ENCODE data around the gene MEGF6. TPM values are rescaled to one million over a fixed set of nuclear protein-coding genes. Genes with fewer than 3 reads are reported as not detected.

The MEGF6 gene
- total RNA-seq, 2 experiments from 2014 or later, result 2.6 to 4.5 TPM

GRCh38 chr1:3533067-3534048 is 78.0 kb downstream of the MEGF6 start:
- CTCF ChIA-PET, result interaction anchor here (0.5 kb wide), 1 partner anchor 47 kb away, joined by 3 read pairs; no protein-coding TSS in a partner anchor
- intact Hi-C loops (cut with DNase I, micrococcal nuclease), result no loop called here
- POLR2A ChIA-PET, result no interaction called here
- ATAC-seq (no peak), DNase-seq (no peak)
- Mint-ChIP-seq H3K27me3 (no peaks in the 10 kb centered on the region), H3K9me3 (ENCODE audit: low read depth) (no peaks in the 10 kb centered on the region), H3K36me3 (ENCODE audit: low read depth) (no peaks in the 10 kb centered on the region), H3K4me3 (no peak overlapping the region), H3K4me1 (peaks cover 13% of the 10 kb centered on the region), H3K27ac (no peak overlapping the region)

GRCh38 chr1:3531928-3532327 is 79.4 kb downstream of the MEGF6 start:
- H3K27me3 Mint-ChIP-seq, result no peaks in the 10 kb centered on the region
- CTCF ChIA-PET, result no interaction called here
- intact Hi-C loops (cut with DNase I, micrococcal nuclease), result loop anchor here in 1 of 2 experiments (1.0 kb wide), 5 partner anchors 41 to 240 kb away; partner anchors contain the start of genes SMIM1 and WRAP73
- H3K4me1 Mint-ChIP-seq, result peaks cover 13% of the 10 kb centered on the region
- H3K36me3 Mint-ChIP-seq (ENCODE audit: low read depth), result no peaks in the 10 kb centered on the region
- ATAC-seq (no peak), DNase-seq (no peak)
- POLR2A ChIA-PET, result no interaction called here
- H3K4me3 Mint-ChIP-seq, result no peak overlapping the region
- H3K27ac Mint-ChIP-seq, result no peak overlapping the region
- H3K9me3 Mint-ChIP-seq (ENCODE audit: low read depth), result no peaks in the 10 kb centered on the region

DNA sequence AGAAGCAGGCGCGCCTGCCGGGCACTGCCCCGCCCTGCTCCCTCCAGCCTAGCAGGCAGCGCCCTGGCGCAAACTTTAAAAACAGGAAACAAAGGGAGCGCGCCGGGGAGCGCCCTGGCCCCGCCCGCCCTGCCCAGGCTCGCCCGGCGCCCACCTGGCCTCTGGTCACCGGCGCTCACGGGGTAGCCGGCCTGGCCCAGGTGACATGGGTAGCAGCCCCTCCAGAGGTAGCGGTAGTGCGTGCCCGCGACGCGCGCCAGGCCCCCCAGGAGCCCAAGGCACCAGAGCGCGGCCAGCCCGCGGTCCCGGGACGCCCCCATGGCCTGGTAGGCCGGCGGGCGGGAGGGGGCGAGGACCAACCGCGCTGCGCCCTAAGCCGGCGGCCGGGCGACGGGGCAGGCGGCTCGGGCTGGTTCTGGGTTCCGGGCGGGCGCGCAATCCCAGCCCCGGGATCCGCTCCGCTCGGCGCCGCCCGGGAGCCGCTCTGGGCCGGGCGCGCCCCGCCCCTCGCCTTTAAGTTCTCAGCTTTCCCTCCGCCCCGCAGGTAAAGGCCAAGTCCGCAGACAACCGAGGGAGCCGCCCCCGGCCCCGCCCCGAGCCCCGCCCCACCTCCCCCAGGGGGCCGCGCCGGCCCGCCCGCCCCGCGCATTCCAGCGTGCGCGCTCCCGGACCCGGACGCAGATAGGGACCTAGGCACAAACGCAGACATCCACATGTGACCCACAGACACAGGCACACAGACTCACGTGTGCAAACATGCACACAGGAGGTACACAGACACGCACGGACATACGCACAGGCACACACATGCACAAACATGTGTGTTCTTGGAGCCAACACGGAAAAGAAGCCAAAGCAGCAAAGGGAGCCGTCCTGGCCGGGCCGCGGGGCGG is 80.1 kb downstream of the MEGF6 start:
- peaks cover 13% of the 10 kb centered on the region for H3K4me1 Mint-ChIP-seq
- no peaks in the 10 kb centered on the region for H3K9me3 Mint-ChIP-seq (ENCODE audit: low read depth)
- H3K27me3 Mint-ChIP-seq, result no peaks in the 10 kb centered on the region
- DNase-seq (peak; percentile 88), ATAC-seq (peak; percentile 87)
- peak overlapping the region; percentile 87 for H3K27ac Mint-ChIP-seq
- ChIA-PET POLR2A (no interaction called here), CTCF (interaction anchor here (1.9 kb wide), 1 partner anchor 13 kb away, joined by 9 read pairs; no protein-coding TSS in a partner anchor)
- intact Hi-C loops (cut with DNase I, micrococcal nuclease), result loop anchor here in 1 of 2 experiments (1.0 kb wide), 5 partner anchors 40 to 241 kb away; partner anchors contain the start of genes SMIM1 and WRAP73
- no peaks in the 10 kb centered on the region for H3K36me3 Mint-ChIP-seq (ENCODE audit: low read depth)
- peak overlapping the region; percentile 69 for H3K4me3 Mint-ChIP-seq

DNA sequence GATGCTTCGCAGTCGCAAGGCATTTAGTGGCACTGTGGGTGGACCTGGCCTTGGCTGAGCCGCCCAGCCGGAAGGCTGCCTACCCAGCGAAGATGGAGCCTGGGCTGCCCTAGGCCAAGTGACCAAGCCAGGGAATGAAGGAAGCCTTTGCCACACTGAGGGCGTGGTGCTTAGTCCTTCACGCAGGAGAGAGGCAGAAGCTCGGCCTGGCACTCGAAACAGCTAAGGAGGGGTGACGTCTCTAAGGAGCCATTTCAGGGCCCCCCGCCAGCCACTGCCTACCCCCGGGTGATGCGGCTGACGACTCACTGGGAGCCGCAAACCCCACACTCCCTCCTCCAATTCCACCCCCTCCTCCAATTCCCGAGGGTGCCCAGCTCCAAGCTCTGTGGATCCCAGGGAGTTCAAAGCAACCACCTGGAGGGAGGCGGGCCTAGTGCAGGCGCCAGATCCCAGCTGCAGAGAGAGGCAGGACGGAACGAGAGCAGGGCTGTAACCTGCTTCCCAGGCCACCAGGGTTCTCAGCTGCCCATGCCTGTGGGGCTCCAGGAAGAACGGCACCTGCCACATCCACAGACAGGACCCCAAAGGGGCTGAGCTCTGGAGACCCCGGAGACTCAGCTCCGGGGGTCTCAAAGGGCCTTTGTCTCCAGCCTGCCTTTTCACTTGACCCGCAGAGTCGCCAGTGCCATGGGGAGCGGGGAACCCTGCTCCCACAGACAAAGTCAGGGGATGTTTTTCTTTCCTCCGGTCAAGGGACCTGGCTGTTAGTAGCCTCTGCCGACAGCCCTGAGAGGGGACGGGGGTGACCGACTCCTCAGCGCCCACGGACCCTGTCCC is 81.0 kb downstream of the MEGF6 start:
- H3K27me3 Mint-ChIP-seq, result no peaks in the 10 kb centered on the region
- H3K36me3 Mint-ChIP-seq (ENCODE audit: low read depth), result no peaks in the 10 kb centered on the region
- ChIA-PET CTCF (interaction anchor here (0.7 to 1.9 kb wide), 2 partner anchors 12 to 86 kb away, joined by 3 to 9 read pairs; no protein-coding TSS in a partner anchor), POLR2A (no interaction called here)
- DNase-seq (peak; percentile 42), ATAC-seq (peak; percentile 28)
- peak overlapping the region; percentile 68 for H3K4me3 Mint-ChIP-seq
- peaks cover 13% of the 10 kb centered on the region for H3K4me1 Mint-ChIP-seq
- peak overlapping the region; percentile 51 for H3K27ac Mint-ChIP-seq
- no peaks in the 10 kb centered on the region for H3K9me3 Mint-ChIP-seq (ENCODE audit: low read depth)
- intact Hi-C loops (cut with DNase I, micrococcal nuclease), result no loop called here

DNA sequence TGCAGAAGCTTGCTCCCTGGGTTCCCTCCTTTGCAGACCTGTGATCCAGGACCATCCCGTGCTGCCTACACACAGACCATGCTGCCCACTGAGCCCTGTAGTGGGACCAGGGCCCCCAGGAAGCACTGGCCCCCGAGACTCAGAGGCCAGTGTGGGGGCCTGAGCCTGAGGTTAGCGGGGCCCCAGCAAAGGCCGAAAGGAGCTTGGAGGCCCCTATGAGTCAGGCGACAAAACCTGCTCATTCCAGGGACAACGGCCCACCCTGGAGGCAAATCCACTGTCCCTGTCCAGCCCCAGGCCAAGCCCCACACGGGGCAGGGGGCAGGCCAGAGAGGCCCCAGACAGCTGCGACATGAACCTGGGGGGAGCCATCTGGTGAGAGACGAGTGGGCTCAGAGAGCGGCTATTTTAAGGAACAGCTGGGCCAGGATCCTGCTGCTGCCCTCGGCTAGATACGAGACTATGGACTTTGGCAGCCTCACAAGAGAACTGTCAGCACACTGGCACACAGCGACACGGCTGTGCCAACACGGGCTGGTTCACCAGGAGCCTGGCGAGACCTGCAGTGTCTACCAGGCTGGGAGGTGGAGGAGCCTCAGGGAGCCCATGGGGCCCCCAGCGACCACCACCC is 82.1 kb downstream of the MEGF6 start:
- intact Hi-C loops (cut with DNase I, micrococcal nuclease), result no loop called here
- ChIA-PET POLR2A (no interaction called here), CTCF (interaction anchor here (1.9 kb wide), 1 partner anchor 11 kb away, joined by 9 read pairs; no protein-coding TSS in a partner anchor)
- peaks cover 13% of the 10 kb centered on the region for H3K4me1 Mint-ChIP-seq
- H3K9me3 Mint-ChIP-seq (ENCODE audit: low read depth), result no peaks in the 10 kb centered on the region
- no peak overlapping the region for H3K27ac Mint-ChIP-seq
- no peak for DNase-seq
- H3K4me3 Mint-ChIP-seq, result no peak overlapping the region
- H3K27me3 Mint-ChIP-seq, result no peaks in the 10 kb centered on the region
- ATAC-seq, result no peak
- H3K36me3 Mint-ChIP-seq (ENCODE audit: low read depth), result no peaks in the 10 kb centered on the region

DNA sequence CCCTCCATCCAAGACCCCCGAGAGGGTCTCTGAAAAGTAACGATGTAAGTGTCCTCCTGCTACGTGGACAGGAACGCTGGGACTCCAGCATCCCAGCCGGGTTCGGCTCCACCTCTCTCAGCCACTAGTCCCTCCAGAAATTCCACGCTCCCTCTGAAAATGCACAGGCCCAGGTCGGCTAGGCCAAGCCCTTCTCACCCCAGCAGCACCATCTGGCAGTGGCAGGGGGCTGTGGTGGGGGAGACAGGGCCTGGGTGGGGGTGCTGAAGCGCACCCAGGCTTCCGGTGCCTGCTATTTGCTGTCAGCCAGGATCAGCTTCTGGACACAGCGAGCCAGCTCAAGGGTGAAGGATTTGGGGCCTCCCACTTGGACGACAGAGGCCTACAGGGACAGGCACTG is 83.5 kb downstream of the MEGF6 start:
- Mint-ChIP-seq H3K9me3 (ENCODE audit: low read depth) (no peaks in the 10 kb centered on the region), H3K4me1 (peaks cover 13% of the 10 kb centered on the region), H3K36me3 (ENCODE audit: low read depth) (no peaks in the 10 kb centered on the region), H3K27ac (no peak overlapping the region), H3K4me3 (no peak overlapping the region), H3K27me3 (no peaks in the 10 kb centered on the region)
- intact Hi-C loops (cut with DNase I, micrococcal nuclease), result no loop called here
- ChIA-PET CTCF (no interaction called here), POLR2A (no interaction called here)
- DNase-seq, result no peak
- ATAC-seq, result no peak

DNA sequence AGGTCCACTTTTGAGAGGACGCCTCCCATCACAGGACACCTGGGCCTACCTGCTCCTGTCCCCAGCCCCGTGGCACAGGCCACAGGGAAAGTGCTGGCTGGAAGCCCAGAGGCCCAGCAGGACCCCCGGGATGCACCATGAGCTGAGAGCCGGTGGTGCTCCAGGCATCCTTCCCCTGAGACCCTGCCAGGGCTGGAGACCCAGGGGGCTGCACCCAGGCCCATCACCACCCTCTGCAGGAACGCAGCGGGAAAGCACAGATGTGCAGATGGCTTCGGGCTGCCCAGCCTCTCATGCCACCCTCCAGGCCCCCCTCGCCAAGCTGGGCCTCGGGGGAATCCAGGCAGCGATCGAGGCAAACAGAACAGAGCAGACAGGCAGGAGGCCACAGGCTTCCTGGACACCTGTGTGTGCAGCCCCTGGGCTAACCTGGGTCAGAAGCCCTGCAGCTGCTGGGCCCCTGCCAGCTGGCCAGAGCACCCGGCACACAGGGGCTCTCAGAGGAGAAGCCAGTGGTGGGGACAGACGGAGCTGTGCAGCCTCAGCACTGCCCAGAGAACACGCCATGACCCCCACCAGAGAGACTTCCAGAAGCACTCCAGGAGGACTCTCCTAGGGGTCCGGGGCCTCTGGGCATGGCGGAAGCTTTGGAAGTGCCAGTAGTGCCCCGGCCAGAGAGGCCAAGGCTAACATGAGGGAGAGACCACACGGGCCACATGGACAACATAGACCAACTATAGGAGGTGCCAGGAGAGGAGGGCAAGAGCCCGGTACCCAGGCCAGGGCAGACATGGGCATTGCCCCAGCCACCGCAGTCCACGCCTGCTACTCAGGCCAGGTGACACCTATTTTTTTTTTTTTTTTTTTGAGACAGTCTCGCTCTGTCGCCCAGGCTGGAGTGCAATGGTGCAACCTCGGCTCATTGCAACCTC is 85.5 kb downstream of the MEGF6 start:
- Mint-ChIP-seq H3K9me3 (ENCODE audit: low read depth) (no peaks in the 10 kb centered on the region), H3K4me3 (no peak overlapping the region), H3K27ac (no peak overlapping the region), H3K4me1 (peaks cover 11% of the 10 kb centered on the region), H3K36me3 (ENCODE audit: low read depth) (no peaks in the 10 kb centered on the region), H3K27me3 (no peaks in the 10 kb centered on the region)
- CTCF ChIA-PET, result no interaction called here
- POLR2A ChIA-PET, result no interaction called here
- ATAC-seq, result no peak
- DNase-seq, result no peak
- intact Hi-C loops (cut with DNase I, micrococcal nuclease), result no loop called here

DNA sequence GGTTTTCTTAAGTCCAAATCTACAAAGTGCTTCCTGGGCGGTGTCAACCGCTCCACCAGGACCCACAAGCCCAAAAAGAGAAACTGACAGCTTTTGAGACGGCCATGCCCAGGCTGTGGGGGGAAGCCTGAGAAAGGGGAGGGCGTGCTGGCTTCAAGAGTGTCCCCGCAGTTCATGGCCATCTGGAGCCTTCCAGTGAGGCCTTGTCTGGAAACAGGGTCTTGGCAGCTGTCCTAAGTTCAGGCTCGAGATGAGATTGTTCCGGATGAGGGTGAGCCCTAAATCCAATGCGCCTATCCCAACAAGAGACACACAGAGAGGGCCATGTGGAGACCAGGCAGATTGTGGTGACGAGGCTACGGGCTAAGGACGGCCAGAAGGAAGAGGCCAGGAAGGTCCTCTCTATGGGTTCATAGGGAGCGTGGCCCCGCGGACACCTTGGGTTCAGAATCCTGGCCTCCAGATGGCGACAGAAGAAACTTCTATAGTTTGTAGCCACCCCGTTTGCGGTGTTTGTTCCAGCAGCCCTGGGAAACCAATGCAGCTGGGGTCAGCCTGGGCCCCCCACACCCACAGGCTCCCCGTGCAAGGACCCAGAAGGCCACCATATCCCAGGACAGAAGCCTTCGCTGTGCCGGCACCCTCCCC is 86.6 kb downstream of the MEGF6 start:
- POLR2A ChIA-PET, result no interaction called here
- DNase-seq (no peak), ATAC-seq (no peak)
- Mint-ChIP-seq H3K4me1 (peaks cover 3% of the 10 kb centered on the region), H3K4me3 (no peak overlapping the region), H3K9me3 (ENCODE audit: low read depth) (no peaks in the 10 kb centered on the region), H3K27me3 (no peaks in the 10 kb centered on the region), H3K27ac (no peak overlapping the region), H3K36me3 (ENCODE audit: low read depth) (no peaks in the 10 kb centered on the region)
- intact Hi-C loops (cut with DNase I, micrococcal nuclease), result no loop called here
- CTCF ChIA-PET, result no interaction called here

DNA sequence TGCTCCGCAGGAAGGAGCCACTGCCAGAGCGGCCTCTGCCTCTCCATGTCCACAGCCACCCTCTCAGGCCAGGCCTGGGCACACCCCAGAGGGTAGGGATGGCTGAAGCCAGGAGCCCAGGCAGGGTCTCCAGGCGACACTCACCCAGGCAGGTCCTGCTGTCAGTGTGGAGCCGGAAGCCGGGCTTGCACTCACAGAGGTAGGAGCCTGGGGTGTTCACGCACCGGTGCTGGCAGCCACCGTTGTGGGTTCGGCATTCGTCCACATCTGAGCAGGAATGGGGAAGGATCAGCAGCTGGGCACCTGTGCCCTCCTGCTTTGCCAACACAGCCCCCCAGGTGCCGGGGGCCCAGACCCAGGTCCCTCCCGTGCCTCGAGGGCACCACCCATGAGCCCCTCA is 87.3 kb downstream of the MEGF6 start:
- intact Hi-C loops (cut with DNase I, micrococcal nuclease), result no loop called here
- CTCF ChIA-PET, result no interaction called here
- no peak for ATAC-seq

More for the DNA sequence above, 87.3 kb downstream of the MEGF6 start:
- POLR2A ChIA-PET, result no interaction called here
- no peaks in the 10 kb centered on the region for H3K27me3 Mint-ChIP-seq
- H3K4me3 Mint-ChIP-seq, result no peak overlapping the region
- peaks cover 2% of the 10 kb centered on the region for H3K4me1 Mint-ChIP-seq
- H3K27ac Mint-ChIP-seq, result no peak overlapping the region
- H3K36me3 Mint-ChIP-seq (ENCODE audit: low read depth), result no peaks in the 10 kb centered on the region
- no peak for DNase-seq
- H3K9me3 Mint-ChIP-seq (ENCODE audit: low read depth), result no peaks in the 10 kb centered on the region

Data from activated CD4-positive, alpha-beta T cell treated with anti-CD3 and anti-CD28 coated beads for 36 hours (primary cell).